HEK293 (cell line): ENCODE measurements around the gene ADGRD2.

ENCODE experiments used
- CTCF ChIA-PET: fragments of 350-600 bp; formaldehyde crosslinking; extraction: SDS; loops from one replicate; lab custom pipeline; 2021; ENCODE audit warnings: antibody characterized with exemption; lab: Yijun Ruan, JAX
- POLR2A ChIA-PET: fragments of 300-600 bp; formaldehyde crosslinking; extraction: SDS; loops from one replicate; lab custom pipeline; 2020; ENCODE audit warnings: antibody characterized with exemption, inconsistent platforms; lab: Yijun Ruan, JAX
- H3K27ac ChIP-seq: fragments of 200-500 bp; sonication (Bioruptor generic); 2 replicates; pipeline ENCODE4 v1.5.1; 2014; ENCODE audit warnings: low read depth, low read length, control low read depth, inconsistent platforms; ENCODE audit errors: extremely low read depth
- H3K36me3 ChIP-seq, 2 experiments: fragments of 200-500 bp in 1 of 2; sonication (Bioruptor generic) in 1 of 2; 1 replicate in 1 of 2; 2 replicates in 1 of 2; pipeline ENCODE4 v1.5.1; 2014 to 2017; ENCODE audit warnings: inconsistent platforms in 2 of 2, low read length in 2 of 2; ENCODE audit not compliant: control insufficient read depth in 2 of 2, insufficient read depth in 1 of 2
- H3K4me1 ChIP-seq: fragments of 200-500 bp; sonication (Bioruptor generic); 2 replicates; pipeline ENCODE4 v1.5.1; 2014; ENCODE audit warnings: mild to moderate bottlenecking, low read length, inconsistent platforms; ENCODE audit not compliant: control insufficient read depth, insufficient read depth
- H3K4me3 ChIP-seq: 2 replicates; pipeline ENCODE4 v1.5.1; 2011; ENCODE audit warnings: low read depth, mild to moderate bottlenecking, control low read depth, low read length, moderate library complexity
- H3K9me3 ChIP-seq: fragments of 200-500 bp; sonication (Bioruptor generic); 2 replicates; pipeline ENCODE4 v1.5.1; 2014; ENCODE audit warnings: low read depth, low read length, inconsistent platforms; ENCODE audit not compliant: control insufficient read depth, insufficient read depth
- RBAK ChIP-seq: fragments of 450-650 bp; formaldehyde crosslinking; IDR thresholded peaks from 2 replicates; pipeline ENCODE4 v1.5.1; 2016; ENCODE audit warnings: missing biosample characterization, missing genetic modification characterization
- REST ChIP-seq: fragments of 450-650 bp; formaldehyde crosslinking; IDR thresholded peaks from 2 replicates; pipeline ENCODE4 v1.5.1; 2016; ENCODE audit warnings: missing biosample characterization, missing genetic modification characterization
- SETDB1 ChIP-seq: IDR thresholded peaks from one replicate; pipeline ENCODE4 v1.6.1; 2017; ENCODE audit warnings: mild to moderate bottlenecking, low read length, moderate library complexity, mixed read lengths; ENCODE audit not compliant: insufficient read length
- TRIM28 ChIP-seq: IDR thresholded peaks from 2 replicates; pipeline ENCODE4 v1.6.1; 2011; ENCODE audit warnings: low read length, control low read depth, borderline replicate concordance
- WT1 ChIP-seq: fragments of 450-650 bp; formaldehyde crosslinking; IDR thresholded peaks from 2 replicates; pipeline ENCODE4 v1.5.1; 2016; ENCODE audit warnings: missing biosample characterization, missing genetic modification characterization
- ZBTB1 ChIP-seq: fragments of 450-650 bp; formaldehyde crosslinking; IDR thresholded peaks from 2 replicates; pipeline ENCODE4 v1.5.1; 2016; ENCODE audit warnings: missing biosample characterization, missing genetic modification characterization
- ZFHX2 ChIP-seq: fragments of 450-650 bp; formaldehyde crosslinking; conservative IDR thresholded peaks from 2 replicates; pipeline ENCODE4 v1.5.1; 2016; ENCODE audit warnings: missing biosample characterization, missing genetic modification characterization
- ZNF132 ChIP-seq: fragments of 450-650 bp; formaldehyde crosslinking; IDR thresholded peaks from 2 replicates; pipeline ENCODE4 v1.5.1; 2017; ENCODE audit warnings: missing biosample characterization, missing genetic modification characterization, borderline replicate concordance
- ZNF133 ChIP-seq: fragments of 450-650 bp; formaldehyde crosslinking; IDR thresholded peaks from 2 replicates; pipeline ENCODE4 v1.5.1; 2016; ENCODE audit warnings: missing biosample characterization, missing genetic modification characterization
- ZNF2 ChIP-seq: fragments of 450-650 bp; formaldehyde crosslinking; IDR thresholded peaks from 2 replicates; pipeline ENCODE4 v1.5.1; 2016; ENCODE audit warnings: missing biosample characterization, missing genetic modification characterization
- ZNF423 ChIP-seq: fragments of 450-650 bp; formaldehyde crosslinking; IDR thresholded peaks from 2 replicates; pipeline ENCODE4 v1.5.1; 2016; ENCODE audit warnings: missing biosample characterization, missing genetic modification characterization
- ZNF510 ChIP-seq: fragments of 450-650 bp; formaldehyde crosslinking; IDR thresholded peaks from 2 replicates; pipeline ENCODE4 v1.5.1; 2018; ENCODE audit warnings: mild to moderate bottlenecking, missing genetic modification characterization, missing biosample characterization; ENCODE audit not compliant: insufficient replicate concordance
- ZNF521 ChIP-seq: fragments of 450-650 bp; formaldehyde crosslinking; IDR thresholded peaks from 2 replicates; pipeline ENCODE4 v1.5.1; 2017; ENCODE audit warnings: missing biosample characterization, mild to moderate bottlenecking, missing genetic modification characterization
- ZNF677 ChIP-seq: fragments of 450-650 bp; IDR thresholded peaks from 2 replicates; pipeline ENCODE4 v1.5.0; 2018; ENCODE audit warnings: missing biosample characterization, mild to moderate bottlenecking, missing genetic modification characterization, moderate library complexity
- ZNF692 ChIP-seq: fragments of 450-650 bp; formaldehyde crosslinking; IDR thresholded peaks from 2 replicates; pipeline ENCODE4 v1.5.1; 2016; ENCODE audit warnings: missing biosample characterization, missing genetic modification characterization
- TF ChIP-seq, protein P1 (sequence below): fragments of 450-650 bp; formaldehyde crosslinking; IDR thresholded peaks from 2 replicates; pipeline ENCODE4 v1.5.1; 2016; ENCODE audit warnings: missing biosample characterization, missing genetic modification characterization, low read depth

Gene ADGRD2

DNA sequence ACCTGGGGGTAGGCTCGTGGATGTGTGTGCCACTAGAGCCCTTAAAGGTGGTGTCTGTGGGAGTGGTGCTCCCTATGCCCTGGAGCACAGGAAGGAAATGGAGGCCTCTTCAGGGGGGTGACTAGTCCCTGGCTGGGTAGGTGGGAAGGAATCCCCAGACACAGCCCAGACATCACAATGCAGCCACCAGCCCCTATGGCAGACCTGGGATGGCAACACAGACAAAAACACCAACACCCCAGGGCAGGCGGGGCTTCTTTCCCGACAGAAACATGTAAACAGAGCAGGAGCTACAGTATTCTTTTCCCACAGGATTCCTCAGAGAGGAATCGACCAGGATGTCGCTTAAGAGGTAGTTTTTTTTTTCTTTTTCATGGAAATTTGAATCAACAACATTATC lies 67.3 kb downstream of the ADGRD2 start:
- ChIA-PET CTCF (no interaction called here), POLR2A (no interaction called here)
- Histone ChIP-seq H3K4me1 (no peaks in the 10 kb centered on the region), H3K27ac (no peak overlapping the region), H3K4me3 (no peak overlapping the region), H3K36me3 (peaks cover 0 to 31% of the 10 kb centered on the region in 2 experiments; a peak in 1 of 3 replicates), H3K9me3 (no peaks in the 10 kb centered on the region)
- TF ChIP-seq ZNF510 (tag by site-specific recombination), result no peak
- TF ChIP-seq, protein P1, sequence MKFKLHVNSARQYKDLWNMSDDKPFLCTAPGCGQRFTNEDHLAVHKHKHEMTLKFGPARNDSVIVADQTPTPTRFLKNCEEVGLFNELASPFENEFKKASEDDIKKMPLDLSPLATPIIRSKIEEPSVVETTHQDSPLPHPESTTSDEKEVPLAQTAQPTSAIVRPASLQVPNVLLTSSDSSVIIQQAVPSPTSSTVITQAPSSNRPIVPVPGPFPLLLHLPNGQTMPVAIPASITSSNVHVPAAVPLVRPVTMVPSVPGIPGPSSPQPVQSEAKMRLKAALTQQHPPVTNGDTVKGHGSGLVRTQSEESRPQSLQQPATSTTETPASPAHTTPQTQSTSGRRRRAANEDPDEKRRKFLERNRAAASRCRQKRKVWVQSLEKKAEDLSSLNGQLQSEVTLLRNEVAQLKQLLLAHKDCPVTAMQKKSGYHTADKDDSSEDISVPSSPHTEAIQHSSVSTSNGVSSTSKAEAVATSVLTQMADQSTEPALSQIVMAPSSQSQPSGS (tag by site-specific recombination), result no peak
- no peak for TF ChIP-seq ZNF692 (tag by site-specific recombination)
- no peak for TF ChIP-seq ZNF133 (tag by site-specific recombination)
- TF ChIP-seq TRIM28, result no peak

DNA sequence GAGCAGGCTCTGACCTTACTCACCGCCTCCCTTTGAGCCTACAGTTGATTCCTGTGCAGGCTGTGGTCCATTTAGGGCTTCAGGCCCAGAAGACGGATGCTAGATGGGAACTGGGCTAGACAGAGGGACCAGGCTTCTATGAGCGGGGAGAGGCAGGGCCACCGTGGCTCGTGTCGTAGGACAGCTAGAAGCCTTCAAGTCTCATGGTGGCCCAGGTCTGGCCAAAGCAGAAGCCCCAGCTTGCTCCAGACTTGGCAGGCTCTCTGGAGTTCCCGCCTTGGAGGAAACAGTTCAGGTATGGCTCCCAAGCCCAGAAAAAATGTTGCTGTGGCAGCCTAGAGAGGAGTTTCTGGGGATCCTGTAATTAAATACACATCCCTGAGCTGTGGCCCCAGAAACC lies 67.9 kb downstream of the ADGRD2 start:
- POLR2A ChIA-PET, result no interaction called here
- H3K4me1 ChIP-seq, result no peaks in the 10 kb centered on the region
- peaks cover 0 to 33% of the 10 kb centered on the region in 2 experiments; a peak in 1 of 3 replicates for H3K36me3 ChIP-seq
- TF ChIP-seq ZNF2 (tag by site-specific recombination) (no peak), REST (tag by site-specific recombination) (no peak), ZNF521 (no peak), ZNF692 (tag by site-specific recombination) (no peak), RBAK (tag by site-specific recombination) (no peak), ZBTB1 (tag by site-specific recombination) (no peak), ZNF423 (tag by site-specific recombination) (no peak), SETDB1 (no peak), ZNF132 (tag by site-specific recombination) (no peak), ZFHX2 (tag by site-specific recombination) (no peak), WT1 (tag by site-specific recombination) (no peak), ZNF677 (tag by site-specific recombination) (no peak)
- TF ChIP-seq, protein P1 (tag by site-specific recombination), result no peak
- TF ChIP-seq, all 188 proteins: peak for 0
- H3K27ac ChIP-seq, result no peak overlapping the region
- CTCF ChIA-PET, result no interaction called here
- H3K9me3 ChIP-seq, result no peaks in the 10 kb centered on the region
- no peak overlapping the region for H3K4me3 ChIP-seq
